HG03432 (cell line): ENCODE results near the gene SMIM23.

Experiments used
- ATAC-seq: cut with Tn5 transposase; IDR thresholded peaks from one replicate; pipeline ENCODE4 v1.9.1; 2021; ENCODE audit warnings: mild to moderate bottlenecking, moderate library complexity; ENCODE audit not compliant: unreplicated experiment

Gene SMIM23

DNA sequence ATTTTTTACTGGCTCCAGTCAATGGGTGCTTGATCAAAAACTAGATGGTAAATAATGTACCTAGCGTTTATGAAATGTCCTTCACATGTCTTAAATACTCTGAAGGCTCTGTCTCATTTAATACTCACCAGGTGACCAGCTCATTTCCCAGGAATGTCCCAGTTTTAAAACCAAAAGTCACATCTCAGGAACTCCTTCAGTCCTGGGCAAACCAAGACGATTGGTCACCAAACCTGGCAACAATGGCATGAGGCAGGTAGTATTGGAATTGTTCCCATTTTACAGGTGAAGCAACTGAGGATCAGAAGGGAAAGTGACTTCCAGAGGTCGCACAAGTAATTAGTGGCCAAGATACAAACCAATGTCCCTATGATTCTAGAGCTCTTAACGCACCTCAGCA lies 27.7 kb downstream of the SMIM23 start:
- ATAC-seq: no peak

DNA sequence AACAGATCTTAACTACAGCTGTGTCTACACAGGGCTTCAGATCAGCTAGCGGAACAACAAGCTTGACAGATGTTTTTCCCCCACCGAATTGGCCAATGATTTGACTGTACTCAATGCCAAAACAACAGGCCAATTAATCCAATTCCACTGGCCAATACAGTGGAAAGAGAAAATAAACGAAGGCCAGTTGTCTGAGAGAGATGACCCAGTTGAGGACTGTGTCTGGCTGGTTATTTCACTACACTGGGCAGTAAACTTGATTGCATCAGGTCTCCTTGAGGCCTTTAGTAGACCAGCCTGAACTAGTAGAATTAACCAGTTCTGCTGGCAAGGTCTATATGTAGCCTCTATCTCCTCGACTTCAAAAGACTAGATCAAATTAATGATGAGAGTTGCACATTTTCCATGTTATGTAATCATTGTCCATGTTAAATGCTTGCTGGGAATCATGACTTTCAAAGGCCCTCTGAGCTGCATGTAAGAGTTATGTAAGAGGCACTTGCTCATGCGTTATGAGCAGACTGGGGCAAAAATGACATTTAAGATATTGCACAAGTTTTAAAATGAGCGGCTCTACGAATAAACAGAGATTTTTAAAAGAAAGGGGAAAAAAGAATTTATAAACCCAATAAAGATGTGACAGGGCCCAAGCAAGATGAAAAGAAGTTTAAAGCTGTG lies 28.3 kb downstream of the SMIM23 start:
- ATAC-seq: no peak

DNA sequence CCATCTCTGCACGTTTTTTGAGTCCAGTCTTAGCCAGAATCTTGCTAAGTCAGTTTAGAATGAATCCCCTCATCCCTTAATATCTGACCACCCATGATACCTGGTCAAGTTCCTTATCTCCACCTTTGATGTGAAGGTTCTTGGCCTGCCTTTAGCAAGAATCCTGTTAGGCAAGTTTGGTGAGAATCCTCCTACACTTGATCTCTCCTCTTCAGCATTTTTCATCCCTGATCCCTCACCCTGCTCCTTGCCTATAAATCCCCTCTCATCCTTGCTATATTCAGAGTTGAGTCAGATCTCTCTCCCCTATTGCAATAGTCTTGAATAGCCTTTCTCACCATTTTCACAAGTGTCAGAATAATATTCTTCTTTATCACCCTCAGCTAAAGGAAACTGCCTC lies 31.0 kb downstream of the SMIM23 start:
- ATAC-seq: no peak

DNA sequence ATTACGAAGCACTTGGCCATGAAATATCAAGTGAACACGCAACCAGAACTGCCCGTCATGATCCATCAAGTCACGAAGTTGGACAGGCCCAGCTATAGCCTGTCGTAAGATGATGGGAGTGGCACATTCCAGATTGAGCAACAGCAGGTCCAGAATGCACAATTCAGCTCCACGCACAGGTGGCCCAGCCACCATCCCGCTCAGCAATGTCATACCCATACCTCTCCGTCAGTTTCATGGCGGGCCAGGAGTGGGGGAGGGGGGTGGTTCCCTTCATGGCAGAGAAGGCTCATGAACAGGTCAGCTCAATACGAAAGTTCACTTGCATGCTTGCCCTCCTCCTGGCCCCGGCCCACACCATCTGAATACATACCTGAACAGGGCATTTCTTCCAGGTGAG lies 34.9 kb downstream of the SMIM23 start:
- ATAC-seq: no peak

DNA sequence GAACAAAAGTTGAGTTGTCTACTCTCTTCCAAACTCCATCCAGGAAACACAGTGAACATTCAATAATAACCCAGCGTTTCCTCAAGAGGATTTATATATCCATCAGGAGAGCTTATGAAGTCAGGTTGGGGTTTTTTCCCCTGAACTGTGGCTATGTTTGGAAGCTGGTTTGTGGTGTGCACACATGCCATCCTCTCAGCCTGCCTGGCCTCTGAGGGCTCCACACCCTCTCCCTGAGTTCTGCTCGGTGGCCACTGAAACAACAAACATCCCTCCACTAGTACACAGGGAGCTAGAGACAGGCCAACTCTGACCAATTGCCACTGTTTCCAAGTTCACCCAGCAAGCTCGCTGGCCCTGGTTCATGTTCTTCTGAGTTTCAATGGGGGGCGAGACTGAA lies 35.7 kb downstream of the SMIM23 start:
- no peak for ATAC-seq

DNA sequence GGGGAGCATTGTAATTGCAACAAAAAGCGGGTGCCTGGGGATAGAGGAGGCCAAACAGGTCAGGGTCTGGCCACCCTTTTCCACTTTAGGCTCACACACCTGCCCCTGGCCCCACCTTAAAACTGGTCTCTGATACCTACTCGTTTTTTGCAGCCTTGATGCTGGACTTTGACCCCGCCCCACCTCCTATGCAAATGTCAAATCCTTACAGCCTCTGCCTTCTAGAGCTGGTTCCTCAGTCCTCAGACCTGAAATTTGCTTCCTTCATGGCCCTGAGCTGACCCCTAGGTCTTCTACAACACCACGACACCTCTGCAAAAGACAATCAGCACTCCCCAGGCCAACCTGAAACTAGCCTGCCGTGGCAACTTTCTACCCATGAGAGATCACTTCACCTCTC lies 37.7 kb downstream of the SMIM23 start:
- no peak for ATAC-seq

DNA sequence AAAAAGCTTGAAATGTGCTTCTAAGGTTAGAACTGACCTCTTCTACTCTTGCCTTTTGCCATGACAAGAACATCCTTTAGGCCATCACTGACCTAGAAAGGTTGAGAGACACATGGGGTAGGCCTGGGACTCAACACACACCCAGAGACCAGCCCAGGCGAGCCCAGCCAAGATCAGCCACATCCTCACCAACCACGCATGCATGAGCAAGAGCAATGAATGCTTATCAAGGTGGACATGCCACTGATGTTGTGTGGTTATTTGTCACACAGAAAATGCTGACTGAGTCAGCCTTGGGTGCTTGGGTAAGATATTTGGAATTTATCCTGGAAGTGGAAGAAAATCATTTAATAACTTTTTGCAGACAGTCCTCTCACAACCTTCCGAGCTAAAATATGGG lies 39.4 kb downstream of the SMIM23 start:
- ATAC-seq: no peak

DNA sequence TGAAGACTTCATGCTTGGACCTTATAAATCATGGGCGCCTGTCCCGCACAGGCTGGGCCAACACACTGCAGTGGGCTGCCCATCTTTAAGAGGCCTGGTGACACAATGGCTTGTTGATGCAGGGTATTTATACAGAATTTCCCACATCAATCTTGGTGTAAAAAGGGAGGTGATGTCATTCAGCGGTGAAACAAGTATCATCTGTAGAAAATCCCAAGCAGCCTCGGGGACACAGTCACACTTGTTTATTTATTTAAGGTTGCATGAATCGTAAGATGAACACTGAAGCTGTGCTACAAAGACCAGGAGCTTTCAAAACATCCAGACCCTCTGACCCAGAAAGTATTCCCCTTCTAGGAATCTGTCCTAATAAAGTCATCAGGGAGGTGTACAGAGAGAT lies 40.5 kb downstream of the SMIM23 start:
- ATAC-seq: no peak

DNA sequence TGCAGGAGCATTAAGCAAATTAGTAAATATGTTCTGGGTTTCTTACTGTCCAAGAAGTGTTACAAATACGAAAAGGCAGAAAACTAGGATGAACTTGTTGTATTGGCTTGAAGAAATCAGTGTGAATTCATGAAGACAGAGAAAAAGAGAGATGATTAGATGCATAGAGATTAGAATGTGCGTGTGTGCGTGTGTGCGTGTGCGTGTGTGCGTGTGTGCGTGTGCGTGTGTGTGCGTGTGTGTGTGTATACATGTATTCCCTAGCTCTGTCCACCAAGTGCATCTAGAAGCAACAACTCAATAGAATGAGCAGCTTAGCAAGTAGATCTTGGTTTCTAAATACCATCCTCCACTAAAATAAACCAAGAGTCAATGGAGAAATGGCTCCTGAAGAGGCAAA lies 41.5 kb downstream of the SMIM23 start:
- no peak for ATAC-seq

DNA sequence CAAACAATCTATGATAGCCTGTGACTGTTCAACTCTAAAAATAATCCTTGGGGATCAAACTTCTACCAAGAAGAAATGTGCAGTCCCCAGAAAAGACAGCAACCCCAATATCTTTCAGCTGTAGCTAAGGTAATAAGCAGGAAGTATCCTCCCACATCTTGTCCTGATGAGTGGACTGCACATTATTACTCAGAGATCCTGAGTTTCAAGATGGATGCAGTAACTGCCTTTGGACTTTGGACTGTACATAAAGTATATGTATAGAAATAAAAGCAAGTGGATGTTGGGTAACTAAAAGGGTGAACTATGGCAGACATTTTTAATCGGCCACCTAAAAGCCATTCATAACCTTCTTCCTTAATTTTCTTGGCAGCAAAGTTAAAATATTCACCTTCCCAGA lies 45.1 kb downstream of the SMIM23 start:
- no peak for ATAC-seq

DNA sequence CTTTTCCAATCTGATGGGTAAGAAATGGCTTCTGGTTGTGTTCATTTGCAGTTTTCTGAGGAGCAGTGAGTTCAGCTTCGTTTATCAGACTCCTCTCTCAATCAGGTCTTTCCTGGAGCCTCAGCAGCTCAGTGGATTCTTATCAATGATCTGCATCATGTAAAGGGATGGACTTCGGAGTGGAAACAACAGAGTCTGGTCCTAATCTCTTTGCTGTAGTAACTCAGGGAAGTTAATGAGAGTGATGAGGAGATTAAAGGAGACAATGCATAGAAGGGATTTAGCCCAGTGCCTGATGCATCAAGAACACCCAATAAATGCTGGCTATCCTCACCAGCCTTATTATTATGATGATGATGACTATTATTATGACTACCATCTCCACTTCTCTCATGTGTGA lies 47.2 kb downstream of the SMIM23 start:
- ATAC-seq: no peak

DNA sequence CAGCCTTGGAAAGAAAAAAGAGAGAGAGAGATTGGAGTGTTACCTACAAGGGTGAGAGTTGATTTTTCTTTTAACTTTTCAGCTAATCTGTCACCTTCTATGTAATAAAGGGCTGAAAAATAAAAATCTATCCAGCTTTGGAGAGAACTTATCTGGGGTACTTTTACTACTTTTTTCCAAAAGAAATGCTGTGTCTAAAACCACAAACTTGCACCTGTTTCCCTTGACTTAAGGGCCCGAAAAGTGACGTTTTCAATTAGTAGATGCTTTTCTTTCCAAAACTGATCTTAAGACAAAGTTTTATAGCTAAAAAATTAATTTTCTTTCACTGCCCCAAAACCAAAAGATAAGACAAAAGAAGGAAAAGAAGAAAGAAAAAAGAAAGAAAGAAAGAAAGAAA lies 48.8 kb downstream of the SMIM23 start:
- no peak for ATAC-seq

DNA sequence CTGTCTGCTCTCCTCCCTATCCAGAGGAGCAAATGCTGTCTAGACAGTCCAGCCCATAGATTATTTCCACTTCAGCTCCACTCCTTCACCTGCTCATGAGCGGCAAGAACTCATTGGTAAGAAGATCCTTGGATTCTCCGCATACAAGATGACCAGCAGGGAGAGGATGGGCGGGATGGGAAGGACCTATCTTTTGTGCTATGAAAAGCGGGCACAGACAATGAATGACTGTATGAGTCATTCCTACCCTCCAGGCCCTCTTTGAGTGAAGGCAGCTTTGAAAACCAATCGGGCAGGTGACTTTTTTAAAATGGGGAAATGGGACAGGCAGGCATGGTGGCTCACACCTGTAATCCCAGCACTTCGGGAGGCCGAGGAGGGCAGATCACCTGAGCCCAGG lies 49.4 kb downstream of the SMIM23 start:
- no peak for ATAC-seq

DNA sequence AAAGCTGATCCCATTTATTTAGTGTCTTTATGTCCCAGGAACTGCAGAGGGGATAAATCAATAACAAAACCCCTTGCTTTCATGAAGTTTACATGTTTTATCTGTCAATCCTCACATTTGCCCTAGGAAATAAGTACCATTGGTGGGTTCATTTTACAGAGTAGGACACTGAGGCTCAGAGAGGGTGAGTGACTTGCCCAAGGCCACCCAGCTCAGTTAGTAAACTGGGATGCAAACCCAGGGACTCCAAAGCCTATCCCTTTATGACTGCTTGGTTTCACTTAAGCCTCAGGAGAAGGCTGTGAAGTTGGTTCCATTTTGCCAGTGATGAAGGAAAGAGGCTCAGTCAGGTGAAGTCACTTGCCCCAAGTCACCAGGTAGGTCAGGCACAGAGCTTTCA lies 51.9 kb downstream of the SMIM23 start:
- ATAC-seq: no peak

DNA sequence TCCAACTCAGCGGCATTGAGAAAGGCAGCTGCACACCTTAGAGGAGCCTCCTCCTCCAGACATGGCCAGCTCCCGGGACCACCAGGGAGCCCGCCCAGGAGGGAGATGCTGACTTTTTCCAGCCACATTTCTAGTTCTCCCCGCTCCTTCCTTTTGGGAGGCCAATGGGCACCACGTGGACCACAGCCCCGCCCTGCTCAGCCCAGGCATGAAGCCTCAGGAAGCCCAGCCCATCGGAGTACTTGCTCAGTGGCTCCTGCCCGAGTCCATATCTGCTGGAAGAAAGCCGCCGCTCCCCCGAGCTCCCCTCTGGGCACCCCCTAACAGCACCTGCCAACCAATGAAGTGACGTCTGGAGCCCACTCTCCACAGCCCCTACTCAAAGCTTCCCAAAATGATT lies 52.4 kb downstream of the SMIM23 start:
- ATAC-seq: no peak

DNA sequence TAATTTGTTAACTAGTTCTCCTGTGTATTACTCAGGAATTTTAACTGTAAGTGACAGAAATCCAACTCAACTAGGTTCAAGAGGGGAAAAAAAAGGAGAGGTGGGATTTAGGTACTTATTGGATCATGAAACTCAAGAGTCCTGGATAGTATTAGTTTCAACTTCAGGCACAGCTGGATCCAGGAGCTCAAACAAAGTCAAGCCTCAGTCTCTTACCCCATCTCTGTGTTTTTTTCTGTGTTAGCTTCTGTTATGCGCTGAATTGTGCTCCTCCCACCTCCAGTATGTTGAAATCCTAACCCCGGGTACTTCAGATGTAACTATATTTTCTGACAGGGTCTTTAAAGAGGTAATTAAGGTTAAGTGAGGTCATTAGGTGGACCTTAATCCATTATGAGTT lies 53.5 kb downstream of the SMIM23 start:
- ATAC-seq: no peak

DNA sequence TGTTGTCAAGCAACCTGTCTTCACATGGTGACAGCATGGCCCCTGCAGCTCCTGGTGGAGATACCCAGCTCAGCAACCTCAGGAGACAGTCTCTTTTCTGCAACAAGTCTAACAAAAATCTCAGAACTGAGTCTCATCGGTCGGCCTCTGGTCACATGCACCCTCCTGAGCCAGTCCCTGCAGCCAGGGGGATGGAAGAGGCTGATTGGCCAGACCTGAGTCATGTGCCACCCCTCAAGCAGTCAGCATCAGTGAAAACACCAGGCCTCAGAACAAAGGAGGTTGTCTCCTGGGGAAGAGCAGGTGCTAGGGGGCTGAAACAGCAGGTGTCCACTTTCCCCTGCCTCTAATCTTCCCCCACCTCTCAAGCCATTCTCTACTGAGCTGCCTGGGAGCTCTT lies 54.4 kb downstream of the SMIM23 start:
- ATAC-seq: no peak
